ENCODE results near the gene MFSD11.

DNA sequence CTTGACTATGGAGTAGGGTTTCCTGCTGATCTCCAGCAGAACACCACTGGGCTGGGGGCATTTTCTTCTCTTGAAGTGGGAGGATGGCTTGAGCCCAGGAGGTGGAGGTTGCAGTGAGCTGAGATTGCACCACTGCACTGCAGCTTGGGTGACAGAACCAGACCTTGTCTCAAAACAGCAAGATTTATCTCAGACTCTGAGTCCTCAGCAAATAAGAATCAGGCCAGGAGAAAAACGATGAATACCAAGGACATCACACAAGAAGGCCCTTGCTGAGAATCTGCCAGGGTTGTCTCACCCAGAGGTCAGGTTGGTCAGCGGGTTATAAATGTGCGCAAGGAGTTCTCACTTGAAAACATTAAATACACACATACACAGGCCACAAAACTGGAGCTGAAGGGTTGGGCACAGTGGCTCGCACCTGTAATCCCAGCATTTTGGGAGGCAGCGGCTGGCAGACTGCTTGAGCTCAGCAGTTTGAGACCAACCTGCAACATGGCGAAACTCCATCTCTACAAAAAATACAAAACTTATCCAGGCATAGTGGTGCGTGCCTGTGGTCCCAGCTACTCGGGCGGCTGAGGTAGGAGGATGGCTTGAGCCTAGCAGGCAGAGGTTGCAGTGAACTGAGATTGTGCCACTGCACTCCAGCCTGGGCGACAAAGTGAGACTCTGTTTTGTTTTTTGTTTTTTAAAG, 34.8 kb upstream of the MFSD11 start:
- TF ChIP-seq, protein P1, sequence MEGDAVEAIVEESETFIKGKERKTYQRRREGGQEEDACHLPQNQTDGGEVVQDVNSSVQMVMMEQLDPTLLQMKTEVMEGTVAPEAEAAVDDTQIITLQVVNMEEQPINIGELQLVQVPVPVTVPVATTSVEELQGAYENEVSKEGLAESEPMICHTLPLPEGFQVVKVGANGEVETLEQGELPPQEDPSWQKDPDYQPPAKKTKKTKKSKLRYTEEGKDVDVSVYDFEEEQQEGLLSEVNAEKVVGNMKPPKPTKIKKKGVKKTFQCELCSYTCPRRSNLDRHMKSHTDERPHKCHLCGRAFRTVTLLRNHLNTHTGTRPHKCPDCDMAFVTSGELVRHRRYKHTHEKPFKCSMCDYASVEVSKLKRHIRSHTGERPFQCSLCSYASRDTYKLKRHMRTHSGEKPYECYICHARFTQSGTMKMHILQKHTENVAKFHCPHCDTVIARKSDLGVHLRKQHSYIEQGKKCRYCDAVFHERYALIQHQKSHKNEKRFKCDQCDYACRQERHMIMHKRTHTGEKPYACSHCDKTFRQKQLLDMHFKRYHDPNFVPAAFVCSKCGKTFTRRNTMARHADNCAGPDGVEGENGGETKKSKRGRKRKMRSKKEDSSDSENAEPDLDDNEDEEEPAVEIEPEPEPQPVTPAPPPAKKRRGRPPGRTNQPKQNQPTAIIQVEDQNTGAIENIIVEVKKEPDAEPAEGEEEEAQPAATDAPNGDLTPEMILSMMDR (IDR thresholded peaks at IDR 0.05): no peak
- no peak for TF ChIP-seq POLR2A (IDR thresholded peaks at IDR 0.05)
